WTC11 (cell line): ENCODE data around the gene KLHL13. TPM values are rescaled to one million over a fixed set of nuclear protein-coding genes. Genes with fewer than 3 reads are reported as not detected.

Experiments used
- ATAC-seq: fragments of 200-7000 bp; cut with Tn5 transposase; 2 replicates; pipeline ENCODE4 v1.10.0; 2021; ENCODE audit warnings: mild to moderate bottlenecking, moderate library complexity
- CTCF ChIA-PET: fragments of 300-600 bp; sonication (Branson Sonifier 250); formaldehyde crosslinking; loops from one replicate; lab custom pipeline; 2021; ENCODE audit warnings: antibody characterized with exemption; lab: Charles Lee
- POLR2A ChIA-PET: fragments of 350-600 bp; sonication (Branson Sonifier 250); formaldehyde crosslinking; loops from one replicate; lab custom pipeline; 2021; ENCODE audit warnings: antibody characterized with exemption; lab: Charles Lee
- DNase-seq: peaks from one replicate; pipeline ENCODE4 v3.0.0; 2021; ENCODE audit warnings: low spot score
- H3K27ac Mint-ChIP-seq: 2 replicates; pipeline ENCODE4 v1.8.0; 2021; ENCODE audit warnings: mixed read lengths
- H3K27me3 Mint-ChIP-seq: 2 replicates; pipeline ENCODE4 v1.8.0; 2021; ENCODE audit warnings: low read depth, mild to moderate bottlenecking, moderate library complexity, mixed read lengths
- H3K36me3 Mint-ChIP-seq: 2 replicates; pipeline ENCODE4 v1.8.0; 2021; ENCODE audit warnings: mixed read lengths
- H3K4me1 Mint-ChIP-seq: 2 replicates; pipeline ENCODE4 v1.8.0; 2022; ENCODE audit warnings: mixed read lengths
- H3K4me3 Mint-ChIP-seq: 2 replicates; pipeline ENCODE4 v1.8.0; 2021; ENCODE audit warnings: mild to moderate bottlenecking, moderate library complexity, mixed read lengths
- H3K9me3 Mint-ChIP-seq: 2 replicates; pipeline ENCODE4 v1.8.0; 2021; ENCODE audit warnings: mixed read lengths
- AFF4 ChIP-seq: sonication (generic); formaldehyde crosslinking; IDR thresholded peaks from 2 replicates; pipeline ENCODE4 v1.8.1; 2023; ENCODE audit warnings: mild to moderate bottlenecking, missing genetic modification reagents, borderline replicate concordance
- AR ChIP-seq: fragments of 250-450 bp; sonication (Bioruptor Pico); IDR thresholded peaks from 2 replicates; pipeline ENCODE4 v1.9.0; 2021; ENCODE audit warnings: mild to moderate bottlenecking
- E2F1 ChIP-seq: sonication (generic); formaldehyde crosslinking; IDR thresholded peaks from 2 replicates; pipeline ENCODE4 v1.8.0; 2022; ENCODE audit warnings: mild to moderate bottlenecking, missing genetic modification reagents
- ELF4 ChIP-seq: sonication (generic); formaldehyde crosslinking; IDR thresholded peaks from 2 replicates; pipeline ENCODE4 v1.8.1; 2022; ENCODE audit warnings: low read depth, mild to moderate bottlenecking, moderate library complexity, missing genetic modification reagents
- FOXK1 ChIP-seq: sonication (generic); formaldehyde crosslinking; IDR thresholded peaks from 2 replicates; pipeline ENCODE4 v1.8.0; 2022; ENCODE audit warnings: mild to moderate bottlenecking, moderate library complexity, missing genetic modification reagents
- GRHL2 ChIP-seq: fragments of 250-450 bp; sonication (Bioruptor Pico); IDR thresholded peaks from 2 replicates; pipeline ENCODE4 v1.8.0; 2022; ENCODE audit warnings: mild to moderate bottlenecking, moderate library complexity; ENCODE audit not compliant: insufficient replicate concordance, severe bottlenecking
- GTF2I ChIP-seq: fragments of 250-450 bp; sonication (Bioruptor Pico); conservative IDR thresholded peaks from 2 replicates; pipeline ENCODE4 v1.4.0; 2021; ENCODE audit warnings: mild to moderate bottlenecking
- JAZF1 ChIP-seq: fragments of 250-450 bp; sonication (Bioruptor Pico); IDR thresholded peaks from 2 replicates; pipeline ENCODE4 v1.9.0; 2021; ENCODE audit warnings: moderate library complexity, mild to moderate bottlenecking, inconsistent platforms
- NFYB ChIP-seq: sonication (generic); formaldehyde crosslinking; conservative IDR thresholded peaks from 2 replicates; pipeline ENCODE4 v1.8.0; 2022; ENCODE audit warnings: low read depth, missing genetic modification reagents
- NR2C2 ChIP-seq: sonication (generic); formaldehyde crosslinking; IDR thresholded peaks from 2 replicates; pipeline ENCODE4 v1.8.0; 2022; ENCODE audit warnings: mild to moderate bottlenecking, missing genetic modification reagents
- PRRX2 ChIP-seq: fragments of 250-450 bp; sonication (Bioruptor Pico); IDR thresholded peaks from 2 replicates; pipeline ENCODE4 v1.8.0; 2021; ENCODE audit warnings: mild to moderate bottlenecking
- RORB ChIP-seq: fragments of 250-450 bp; sonication (Bioruptor Pico); IDR thresholded peaks from 2 replicates; pipeline ENCODE4 v1.9.0; 2021; ENCODE audit warnings: mild to moderate bottlenecking
- SMAD3 ChIP-seq: sonication (generic); formaldehyde crosslinking; IDR thresholded peaks from 2 replicates; pipeline ENCODE4 v1.8.0; 2022; ENCODE audit warnings: missing genetic modification reagents, mild to moderate bottlenecking, borderline replicate concordance
- SMAD4 ChIP-seq: sonication (generic); formaldehyde crosslinking; IDR thresholded peaks from 2 replicates; pipeline ENCODE4 v1.8.0; 2022; ENCODE audit warnings: mild to moderate bottlenecking, missing genetic modification reagents
- TCF7 ChIP-seq: sonication (generic); formaldehyde crosslinking; IDR thresholded peaks from 2 replicates; pipeline ENCODE4 v1.8.0; 2022; ENCODE audit warnings: mild to moderate bottlenecking, low read depth, missing genetic modification reagents, moderate library complexity
- TEAD4 ChIP-seq: sonication (generic); formaldehyde crosslinking; IDR thresholded peaks from 2 replicates; pipeline ENCODE4 v1.8.0; 2022; ENCODE audit warnings: mild to moderate bottlenecking, missing genetic modification reagents
- ZNF232 ChIP-seq: sonication (generic); formaldehyde crosslinking; IDR thresholded peaks from 2 replicates; pipeline ENCODE4 v1.8.0; 2022; ENCODE audit warnings: mild to moderate bottlenecking, missing genetic modification reagents
- ZNF317 ChIP-seq: sonication (generic); formaldehyde crosslinking; IDR thresholded peaks from 2 replicates; pipeline ENCODE4 v1.8.1; 2023; ENCODE audit warnings: low read depth, mild to moderate bottlenecking, moderate library complexity, missing genetic modification reagents, borderline replicate concordance
- ZNF416 ChIP-seq: fragments of 250-450 bp; sonication (Bioruptor Pico); IDR thresholded peaks from 2 replicates; pipeline ENCODE4 v1.9.0; 2021; ENCODE audit warnings: mild to moderate bottlenecking, inconsistent platforms
- total RNA-seq: library from RNA; stranded (reverse); gene quantifications from 3 replicates; pipeline ENCODE4 v1.2.3, GENCODE V29; 2021

Gene KLHL13
- total RNA-seq, 1 experiment from 2014 or later = 7.7 TPM

- no peak for TF ChIP-seq TEAD4 (CRISPR knock-in tag)
- no peak for TF ChIP-seq NR2C2 (CRISPR knock-in tag)
- TF ChIP-seq ZNF416 (CRISPR knock-in tag) = no peak
- no peak for TF ChIP-seq PRRX2
- TF ChIP-seq AFF4 = no peak
- Mint-ChIP-seq H3K36me3 (no peaks in the 10 kb centered on the region), H3K4me1 (peaks cover 10% of the 10 kb centered on the region), H3K27me3 (no peaks in the 10 kb centered on the region), H3K27ac (no peak overlapping the region), H3K4me3 (no peak overlapping the region), H3K9me3 (no peaks in the 10 kb centered on the region)
- no peak for ATAC-seq
- CTCF ChIA-PET = no interaction called here
- no peak for DNase-seq
- POLR2A ChIA-PET = no interaction called here
Observed at GRCh38 chrX:117990438-117990837, 126.2 kb downstream of the KLHL13 start.

GRCh38 chrX:117989512-117989911, 127.1 kb downstream of the KLHL13 start:
- ChIA-PET POLR2A (no interaction called here), CTCF (no interaction called here)
- no peaks in the 10 kb centered on the region for H3K9me3 Mint-ChIP-seq
- no peaks in the 10 kb centered on the region for H3K27me3 Mint-ChIP-seq
- peaks cover 10% of the 10 kb centered on the region for H3K4me1 Mint-ChIP-seq
- H3K4me3 Mint-ChIP-seq = no peak overlapping the region
- ATAC-seq = no peak
- no peak overlapping the region for H3K27ac Mint-ChIP-seq
- H3K36me3 Mint-ChIP-seq = no peaks in the 10 kb centered on the region
- no peak for TF ChIP-seq SMAD3 (CRISPR knock-in tag)
- no peak for TF ChIP-seq TCF7 (CRISPR knock-in tag)
- no peak for TF ChIP-seq JAZF1 (CRISPR knock-in tag)
- TF ChIP-seq AR (CRISPR knock-in tag) = no peak
- no peak for TF ChIP-seq ZNF232 (CRISPR knock-in tag)
- no peak for TF ChIP-seq GTF2I (CRISPR knock-in tag)
- no peak for TF ChIP-seq RORB (CRISPR knock-in tag)
- TF ChIP-seq SMAD4 (CRISPR knock-in tag) = no peak
- TF ChIP-seq ZNF317 = no peak
- TF ChIP-seq GRHL2 = no peak
- no peak for TF ChIP-seq NFYB (CRISPR knock-in tag)
- no peak for TF ChIP-seq FOXK1 (CRISPR knock-in tag)
- no peak for TF ChIP-seq E2F1
- TF ChIP-seq ELF4 (CRISPR knock-in tag) = no peak
- no peak for DNase-seq
